ENCODE results near the gene PDE11A.

DNA sequence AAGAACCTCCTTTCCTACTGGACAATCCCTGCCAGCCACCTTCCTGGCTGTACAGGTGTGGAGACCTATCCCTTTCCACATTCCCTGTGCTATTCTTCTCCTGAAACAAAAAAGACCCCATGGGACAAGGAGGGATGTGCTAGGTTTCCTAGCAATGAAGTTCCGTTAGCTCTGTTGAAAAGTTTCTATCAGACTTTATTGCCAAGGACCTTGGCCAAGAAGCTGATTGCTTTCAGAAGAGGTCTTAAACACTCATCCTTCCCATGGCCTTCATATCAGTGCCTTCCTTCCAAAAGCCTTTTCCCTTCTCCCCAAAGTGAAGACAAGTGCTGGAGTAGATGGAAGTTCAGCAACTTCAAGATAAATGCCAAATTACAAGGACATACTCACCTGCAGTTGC, 485.2 kb downstream of the PDE11A start:
- TF ChIP-seq, protein P1, sequence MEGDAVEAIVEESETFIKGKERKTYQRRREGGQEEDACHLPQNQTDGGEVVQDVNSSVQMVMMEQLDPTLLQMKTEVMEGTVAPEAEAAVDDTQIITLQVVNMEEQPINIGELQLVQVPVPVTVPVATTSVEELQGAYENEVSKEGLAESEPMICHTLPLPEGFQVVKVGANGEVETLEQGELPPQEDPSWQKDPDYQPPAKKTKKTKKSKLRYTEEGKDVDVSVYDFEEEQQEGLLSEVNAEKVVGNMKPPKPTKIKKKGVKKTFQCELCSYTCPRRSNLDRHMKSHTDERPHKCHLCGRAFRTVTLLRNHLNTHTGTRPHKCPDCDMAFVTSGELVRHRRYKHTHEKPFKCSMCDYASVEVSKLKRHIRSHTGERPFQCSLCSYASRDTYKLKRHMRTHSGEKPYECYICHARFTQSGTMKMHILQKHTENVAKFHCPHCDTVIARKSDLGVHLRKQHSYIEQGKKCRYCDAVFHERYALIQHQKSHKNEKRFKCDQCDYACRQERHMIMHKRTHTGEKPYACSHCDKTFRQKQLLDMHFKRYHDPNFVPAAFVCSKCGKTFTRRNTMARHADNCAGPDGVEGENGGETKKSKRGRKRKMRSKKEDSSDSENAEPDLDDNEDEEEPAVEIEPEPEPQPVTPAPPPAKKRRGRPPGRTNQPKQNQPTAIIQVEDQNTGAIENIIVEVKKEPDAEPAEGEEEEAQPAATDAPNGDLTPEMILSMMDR (IDR thresholded peaks at IDR 0.05), result no peak
- no peak for TF ChIP-seq ZFX (IDR thresholded peaks at IDR 0.05; ENCODE audit: borderline replicate concordance)
